Measurements from ENCODE around the gene DDX50. TPM values are rescaled to one million over a fixed set of nuclear protein-coding genes. Genes with fewer than 3 reads are reported as not detected.

The DDX50 gene
- total RNA-seq, 2 experiments from 2014 or later = 61.6 to 81.6 TPM

DNA sequence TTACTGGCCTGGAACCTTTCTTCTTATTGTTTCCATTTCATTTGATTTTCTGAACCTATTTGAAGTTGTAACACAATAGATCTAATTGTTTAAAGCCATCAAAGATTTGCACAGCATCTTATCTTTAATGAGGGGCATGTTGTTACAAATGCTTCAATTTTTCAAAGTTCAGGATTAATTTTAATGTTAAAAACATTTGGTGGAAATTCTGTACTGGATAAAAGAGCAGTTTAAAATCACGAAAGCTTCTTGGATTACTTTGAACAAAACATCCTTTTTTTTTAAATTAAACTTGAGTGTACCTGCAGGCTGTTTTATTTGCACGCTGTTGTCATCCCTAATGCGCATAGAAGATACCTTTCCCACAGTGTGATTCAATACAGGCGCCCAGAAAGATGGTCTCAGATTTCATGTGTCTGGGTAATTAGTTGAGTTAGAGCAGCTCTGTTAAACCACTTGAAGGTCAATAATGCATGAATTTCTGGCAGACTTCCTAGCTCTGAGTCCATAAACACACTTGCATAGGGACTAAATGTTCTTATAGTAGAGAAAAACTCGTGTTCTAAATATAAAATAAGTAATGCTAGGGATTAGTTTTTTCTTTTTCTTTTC, 29.3 kb upstream of the DDX50 start:
- Mint-ChIP-seq H3K4me1 (peaks cover 13% of the 10 kb centered on the region), H3K36me3 (ENCODE audit: low read depth) (no peaks in the 10 kb centered on the region), H3K9me3 (ENCODE audit: low read depth) (no peaks in the 10 kb centered on the region), H3K27ac (no peak overlapping the region), H3K27me3 (no peaks in the 10 kb centered on the region), H3K4me3 (no peak overlapping the region)
- ChIA-PET CTCF (interaction anchor here (1.0 kb wide), 1 partner anchor 16 kb away, joined by 3 read pairs; no protein-coding TSS in a partner anchor), POLR2A (interaction anchor here (2.0 kb wide), 1 partner anchor 45 kb away, joined by 5 read pairs; the partner anchor contains the start of gene STOX1)
- intact Hi-C loops (cut with DNase I, micrococcal nuclease) = no loop called here
- ATAC-seq (no peak), DNase-seq (no peak)

DNA sequence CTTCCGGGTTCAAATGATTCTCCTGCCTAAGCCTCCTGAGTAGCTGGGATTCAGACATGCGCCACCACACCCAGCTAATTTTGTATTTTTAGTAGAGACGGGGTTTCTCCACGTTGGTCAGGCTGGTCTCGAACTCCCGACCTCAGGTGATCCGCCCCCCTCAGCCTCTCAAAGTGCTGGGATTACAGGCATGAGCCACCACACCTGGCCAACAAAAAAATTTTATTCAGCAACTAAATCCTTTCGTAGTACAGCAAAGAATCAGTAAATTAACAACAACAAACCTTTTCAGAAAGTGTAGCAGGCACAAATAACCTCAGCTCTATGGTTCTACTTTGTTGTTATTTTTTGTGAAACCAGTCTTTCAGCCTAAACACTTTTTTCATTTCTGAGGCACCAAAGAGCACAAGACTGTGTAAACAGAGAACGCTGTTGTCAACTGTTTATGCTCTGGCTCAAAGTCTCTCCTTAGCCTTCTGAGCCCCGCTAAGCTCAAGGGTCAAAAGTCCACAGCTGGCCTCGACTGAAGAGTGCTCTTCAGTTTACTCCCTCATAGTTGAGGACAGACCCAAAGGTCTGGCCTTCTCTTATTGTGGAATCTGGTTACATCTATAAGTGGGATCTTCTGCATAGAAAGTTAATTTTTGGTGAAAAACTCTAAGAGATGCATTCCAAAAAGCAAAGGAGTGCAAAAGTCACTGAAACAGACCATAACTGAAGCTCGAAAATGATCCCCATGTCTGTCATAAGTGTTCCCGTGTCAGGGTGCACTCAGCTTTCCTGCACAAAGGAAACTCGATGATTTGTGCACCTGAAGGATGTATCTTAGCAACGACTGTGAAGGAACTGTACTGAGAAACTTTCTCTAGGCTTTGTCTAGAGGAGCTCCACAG, 24.6 kb upstream of the DDX50 start:
- Mint-ChIP-seq H3K27ac (no peak overlapping the region), H3K36me3 (ENCODE audit: low read depth) (no peaks in the 10 kb centered on the region), H3K4me3 (no peak overlapping the region), H3K4me1 (no peaks in the 10 kb centered on the region), H3K9me3 (ENCODE audit: low read depth) (no peaks in the 10 kb centered on the region), H3K27me3 (no peaks in the 10 kb centered on the region)
- ChIA-PET CTCF (interaction anchor here (0.9 to 1.6 kb wide), 2 partner anchors 20 to 80 kb away, joined by 3 to 4 read pairs; partner anchors contain the start of gene DDX21), POLR2A (no interaction called here)
- no peak for ATAC-seq
- no peak for DNase-seq
- intact Hi-C loops (cut with DNase I, micrococcal nuclease) = no loop called here

DNA sequence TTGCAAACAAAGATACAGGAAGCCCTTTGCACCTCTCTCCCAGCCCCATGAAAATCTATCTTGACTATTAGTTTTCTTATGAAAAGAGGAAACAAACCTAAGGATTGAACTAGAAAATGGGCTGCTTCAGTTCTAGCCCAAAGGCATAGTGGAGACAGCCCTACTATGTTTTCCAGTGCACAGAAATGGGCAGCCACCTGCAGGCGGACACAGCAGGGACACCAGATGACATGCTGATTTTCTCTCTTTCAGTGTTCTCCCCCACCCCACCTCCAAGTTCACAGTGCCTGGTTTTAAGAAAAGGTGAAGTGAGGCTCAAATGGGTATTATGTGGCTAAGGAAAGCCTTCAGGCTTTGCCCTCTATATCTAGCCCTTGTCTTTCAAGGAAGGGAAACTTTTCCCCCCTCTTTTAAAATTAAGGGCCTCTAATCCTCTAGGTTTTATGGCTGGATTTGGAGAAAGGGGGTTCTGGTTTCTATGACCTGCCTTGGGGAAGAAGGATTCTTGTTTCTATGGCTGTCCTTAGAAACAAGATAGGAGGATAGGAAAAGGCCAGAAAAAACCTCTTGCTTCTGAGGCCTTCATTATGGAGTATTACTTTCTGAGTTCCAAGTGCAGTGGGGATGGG, 23.5 kb upstream of the DDX50 start:
- Mint-ChIP-seq H3K27ac (no peak overlapping the region), H3K36me3 (ENCODE audit: low read depth) (no peaks in the 10 kb centered on the region), H3K4me3 (no peak overlapping the region), H3K9me3 (ENCODE audit: low read depth) (no peaks in the 10 kb centered on the region), H3K4me1 (no peaks in the 10 kb centered on the region), H3K27me3 (no peaks in the 10 kb centered on the region)
- intact Hi-C loops (cut with DNase I, micrococcal nuclease) = no loop called here
- POLR2A ChIA-PET = no interaction called here
- DNase-seq (no peak), ATAC-seq (no peak)
- CTCF ChIA-PET = interaction anchor here (1.0 kb wide), 1 partner anchor 40 kb away, joined by 3 read pairs; no protein-coding TSS in a partner anchor

DNA sequence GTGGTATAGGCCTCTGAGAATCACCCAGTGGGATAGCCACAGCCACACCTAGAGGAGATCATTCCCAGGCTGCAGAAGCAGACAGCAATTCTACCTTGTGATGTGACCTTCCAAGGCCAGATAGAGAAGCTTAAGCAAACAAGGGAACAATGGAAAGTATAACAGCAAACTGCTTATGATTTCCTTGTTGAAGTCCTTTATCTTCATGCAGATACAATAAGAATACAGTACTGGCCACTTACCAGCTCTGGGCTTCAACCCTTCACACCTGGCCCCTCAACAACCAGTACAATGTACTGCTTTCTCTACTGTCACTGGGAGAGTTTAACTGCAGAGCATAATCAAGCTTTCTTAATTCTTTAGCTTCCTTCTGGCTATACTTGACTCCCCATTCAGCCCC, 22.6 kb upstream of the DDX50 start:
- H3K36me3 Mint-ChIP-seq (ENCODE audit: low read depth) = no peaks in the 10 kb centered on the region
- DNase-seq (no peak), ATAC-seq (no peak)
- CTCF ChIA-PET = interaction anchor here (0.5 to 1.0 kb wide), 4 partner anchors 8 to 546 kb away, joined by 3 read pairs; no protein-coding TSS in a partner anchor
- no peaks in the 10 kb centered on the region for H3K9me3 Mint-ChIP-seq (ENCODE audit: low read depth)
- no peak overlapping the region for H3K27ac Mint-ChIP-seq
- intact Hi-C loops (cut with DNase I, micrococcal nuclease) = no loop called here
- POLR2A ChIA-PET = no interaction called here
- H3K27me3 Mint-ChIP-seq = no peaks in the 10 kb centered on the region
- no peaks in the 10 kb centered on the region for H3K4me1 Mint-ChIP-seq
- no peak overlapping the region for H3K4me3 Mint-ChIP-seq

DNA sequence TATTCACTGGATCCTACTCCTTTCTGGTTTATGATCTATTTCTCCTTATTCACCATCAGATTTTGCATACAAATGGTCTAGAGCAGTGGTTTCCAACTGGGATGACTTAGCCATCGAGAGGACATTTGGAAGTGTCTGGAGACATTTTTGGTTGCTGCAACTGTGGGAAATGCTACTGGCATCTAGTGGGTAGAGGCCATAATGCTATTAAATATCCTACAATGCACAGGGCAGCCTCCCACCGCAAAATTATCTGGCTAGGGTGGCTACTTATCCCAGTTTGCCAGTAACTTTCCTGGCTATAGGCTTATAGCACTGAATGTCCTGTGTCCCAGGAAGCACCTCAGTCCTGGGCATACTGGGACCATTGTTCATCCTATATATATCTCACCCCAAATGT, 21.5 kb upstream of the DDX50 start:
- CTCF ChIA-PET = interaction anchor here (0.6 to 1.0 kb wide), 2 partner anchors 9 to 201 kb away, joined by 3 read pairs; no protein-coding TSS in a partner anchor
- H3K27me3 Mint-ChIP-seq = no peaks in the 10 kb centered on the region

DNA sequence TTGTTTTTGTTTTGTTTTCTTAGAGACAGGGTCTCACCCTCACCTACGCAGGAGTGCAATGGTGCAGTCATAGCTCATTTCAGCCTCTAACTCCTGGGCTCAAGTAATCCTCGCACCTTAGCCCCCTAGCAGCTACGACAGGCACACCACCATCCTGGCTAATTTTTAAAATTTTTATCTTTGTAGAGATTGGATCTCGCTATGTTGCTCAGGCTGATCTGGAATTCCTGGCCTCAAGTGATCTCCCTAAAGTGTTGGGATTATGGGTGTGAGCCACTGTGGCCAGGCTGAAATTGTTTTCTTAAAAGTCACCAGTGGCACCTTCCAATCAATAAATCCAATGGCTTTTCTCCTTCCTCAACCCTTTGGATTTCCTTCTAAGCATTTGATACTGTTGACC, 20.9 kb upstream of the DDX50 start:
- no peaks in the 10 kb centered on the region for H3K36me3 Mint-ChIP-seq (ENCODE audit: low read depth)
- intact Hi-C loops (cut with DNase I, micrococcal nuclease) = no loop called here
- CTCF ChIA-PET = interaction anchor here (0.6 kb wide), 2 partner anchors 201 to 295 kb away, joined by 3 read pairs; no protein-coding TSS in a partner anchor
- no peak for DNase-seq
- no peaks in the 10 kb centered on the region for H3K4me1 Mint-ChIP-seq
- H3K4me3 Mint-ChIP-seq = no peak overlapping the region
- H3K27me3 Mint-ChIP-seq = no peaks in the 10 kb centered on the region
- no peak for ATAC-seq
- POLR2A ChIA-PET = interaction anchor here (0.7 kb wide), 1 partner anchor 30 kb away, joined by 7 read pairs; no protein-coding TSS in a partner anchor
- no peaks in the 10 kb centered on the region for H3K9me3 Mint-ChIP-seq (ENCODE audit: low read depth)
- H3K27ac Mint-ChIP-seq = no peak overlapping the region

More for the DNA sequence above, 21.5 kb upstream of the DDX50 start:
- no peak overlapping the region for H3K27ac Mint-ChIP-seq
- DNase-seq (no peak), ATAC-seq (no peak)
- no peaks in the 10 kb centered on the region for H3K4me1 Mint-ChIP-seq
- H3K36me3 Mint-ChIP-seq (ENCODE audit: low read depth) = no peaks in the 10 kb centered on the region
- intact Hi-C loops (cut with DNase I, micrococcal nuclease) = no loop called here
- H3K9me3 Mint-ChIP-seq (ENCODE audit: low read depth) = no peaks in the 10 kb centered on the region
- no peak overlapping the region for H3K4me3 Mint-ChIP-seq
- POLR2A ChIA-PET = interaction anchor here (0.7 kb wide), 1 partner anchor 30 kb away, joined by 7 read pairs; no protein-coding TSS in a partner anchor

DNA sequence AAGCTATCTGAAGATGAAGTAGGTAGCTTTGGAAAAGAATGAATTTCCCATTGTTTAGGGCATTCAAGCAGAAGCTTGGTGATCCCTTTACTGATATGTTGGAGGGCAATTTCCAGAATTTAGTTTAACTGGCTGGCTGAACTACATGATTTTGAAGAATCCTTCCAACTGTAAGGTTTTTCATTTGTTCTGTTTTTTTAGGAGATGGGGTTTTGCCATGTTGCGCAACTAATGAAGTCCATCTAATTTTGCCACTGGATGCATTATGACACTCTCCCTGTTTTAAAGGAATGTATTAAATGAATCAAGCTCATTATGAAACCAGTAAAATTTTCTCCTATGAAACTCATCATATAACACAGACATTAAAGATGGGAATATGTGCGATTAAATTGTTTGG, 6.1 kb upstream of the DDX50 start:
- peaks cover 4% of the 10 kb centered on the region for H3K27me3 Mint-ChIP-seq
- ChIA-PET POLR2A (no interaction called here), CTCF (interaction anchor here (0.8 to 1.1 kb wide), 3 partner anchors 10 to 96 kb away, joined by 3 read pairs; no protein-coding TSS in a partner anchor)
- H3K27ac Mint-ChIP-seq = no peak overlapping the region
- H3K4me1 Mint-ChIP-seq = peaks cover 10% of the 10 kb centered on the region
- DNase-seq = no peak
- ATAC-seq = no peak
- H3K36me3 Mint-ChIP-seq (ENCODE audit: low read depth) = no peaks in the 10 kb centered on the region
- H3K4me3 Mint-ChIP-seq = no peak overlapping the region
- intact Hi-C loops (cut with DNase I, micrococcal nuclease) = loop anchor here (5.0 kb wide), 3 partner anchors 103 to 1108 kb away; no protein-coding TSS in a partner anchor
- H3K9me3 Mint-ChIP-seq (ENCODE audit: low read depth) = no peaks in the 10 kb centered on the region

DNA sequence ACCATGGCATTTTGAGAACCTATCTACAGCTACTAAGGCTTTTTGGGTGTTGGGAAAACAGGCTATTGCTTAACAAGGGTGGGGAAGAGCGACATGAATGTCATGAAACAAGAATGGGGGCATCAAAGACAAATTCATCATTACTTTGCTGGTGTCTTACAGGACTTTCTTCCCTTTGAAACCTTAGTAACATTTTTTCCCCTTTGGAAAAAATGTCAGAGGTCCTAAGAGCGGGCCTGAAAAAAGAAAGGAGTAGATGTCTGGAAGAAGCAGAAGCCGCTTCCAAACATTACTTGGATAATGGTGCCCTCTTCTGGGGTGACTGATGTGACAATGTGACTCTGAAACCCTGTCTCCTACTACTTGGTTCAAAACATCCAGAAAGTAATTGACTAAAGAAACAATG, 3.8 kb upstream of the DDX50 start:
- ChIA-PET CTCF (interaction anchor here (0.7 to 2.6 kb wide), 10 partner anchors 10 to 575 kb away, joined by 3 to 10 read pairs (median 4); partner anchors contain the start of genes DDX21 and STOX1), POLR2A (no interaction called here)
- DNase-seq (peak; percentile 58), ATAC-seq (no peak)
- Mint-ChIP-seq H3K27ac (no peak overlapping the region), H3K4me3 (no peak overlapping the region), H3K4me1 (peaks cover 18% of the 10 kb centered on the region), H3K9me3 (ENCODE audit: low read depth) (no peaks in the 10 kb centered on the region), H3K27me3 (peaks cover 4% of the 10 kb centered on the region), H3K36me3 (ENCODE audit: low read depth) (peaks cover 7% of the 10 kb centered on the region)
- intact Hi-C loops (cut with DNase I, micrococcal nuclease) = loop anchor here (2.0 to 5.0 kb wide), 6 partner anchors 105 to 1110 kb away; no protein-coding TSS in a partner anchor

DNA sequence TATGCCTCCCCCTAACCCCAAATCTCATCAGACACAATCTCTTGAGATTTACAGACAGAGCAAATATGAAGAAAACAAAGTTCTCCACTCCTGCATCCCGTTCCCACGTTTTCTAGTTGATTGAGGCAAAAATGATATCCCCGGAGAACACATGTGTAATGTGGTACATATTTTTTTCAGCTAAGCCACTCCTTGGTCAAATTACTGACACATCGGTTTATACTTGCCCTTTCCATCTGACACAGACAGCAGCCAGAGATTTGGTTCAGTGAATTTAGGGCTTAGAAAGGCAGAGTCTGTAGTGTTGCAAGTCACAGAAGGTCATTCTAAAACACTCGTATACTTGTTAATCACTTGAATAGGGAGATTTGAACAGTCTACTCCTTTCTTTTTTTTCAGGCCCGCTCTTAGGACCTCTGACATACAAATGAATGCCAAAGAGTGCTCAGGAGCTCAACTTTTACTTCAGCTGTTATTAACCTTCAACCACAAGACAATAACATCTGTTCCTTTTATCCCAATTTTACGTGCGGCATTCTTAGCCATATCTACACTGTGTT, 1.8 kb upstream of the DDX50 start:
- peaks cover 4% of the 10 kb centered on the region for H3K27me3 Mint-ChIP-seq
- no peak for DNase-seq

DNA sequence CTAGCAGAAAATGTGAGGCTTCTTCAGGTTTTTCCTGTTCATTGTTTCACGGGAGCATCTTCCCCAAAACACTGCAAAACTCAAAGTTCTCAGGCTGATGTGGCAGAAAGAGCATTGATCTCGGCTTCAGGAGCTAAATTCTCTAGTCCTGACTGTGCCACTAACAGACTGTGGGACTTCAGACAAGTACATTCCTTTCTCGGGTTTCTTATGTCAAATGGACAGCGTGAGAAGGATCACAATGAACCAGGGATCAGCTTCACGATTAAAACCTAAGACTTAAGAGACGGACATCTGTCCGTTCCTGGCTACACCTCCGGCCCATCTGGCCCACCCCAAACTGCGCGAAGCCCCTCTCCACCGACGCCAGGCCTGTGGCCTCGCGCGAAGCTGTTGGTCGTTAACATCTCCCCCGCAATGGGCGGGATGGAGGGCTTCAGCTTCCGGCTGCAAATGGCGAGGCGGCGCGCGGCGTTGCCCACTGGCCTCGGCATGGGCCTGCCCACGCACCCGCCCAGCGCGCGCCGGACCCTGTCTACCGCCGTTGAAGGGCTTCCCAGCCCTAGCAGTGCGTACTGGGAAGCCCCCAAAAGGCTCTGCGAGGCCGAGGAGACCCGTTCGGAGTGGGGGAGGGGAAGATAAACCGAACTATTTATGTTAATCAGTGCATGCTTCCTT, 549 bp upstream of the DDX50 start:
- Mint-ChIP-seq H3K27ac (peak overlapping the region; percentile 99), H3K9me3 (ENCODE audit: low read depth) (no peaks in the 10 kb centered on the region), H3K36me3 (ENCODE audit: low read depth) (peaks cover 21% of the 10 kb centered on the region), H3K27me3 (peaks cover 4% of the 10 kb centered on the region), H3K4me3 (peak overlapping the region; percentile 98), H3K4me1 (peaks cover 44% of the 10 kb centered on the region)
- ATAC-seq (peak; percentile 50), DNase-seq (peak; percentile 82)
- ChIA-PET CTCF (interaction anchor here (0.6 to 1.7 kb wide), 9 partner anchors 11 to 687 kb away, joined by 3 to 6 read pairs (median 3); partner anchors contain the start of gene DDX21), POLR2A (interaction anchor here (0.5 to 3.2 kb wide), 6 partner anchors 11 to 337 kb away, joined by 3 to 21 read pairs (median 4); partner anchors contain the start of genes DDX21 and STOX1)
- intact Hi-C loops (cut with DNase I, micrococcal nuclease) = loop anchor here (1.0 to 10.0 kb wide), 18 partner anchors 56 to 1046 kb away; partner anchors contain the start of genes CCAR1 (in 2 of the 2), SLC25A16 (in 2 of the 2), STOX1 (in 2 of the 2) and DDX21 (in 1 of the 2)

More for the DNA sequence above, 1.8 kb upstream of the DDX50 start:
- no peak for ATAC-seq
- Mint-ChIP-seq H3K4me3 (no peak overlapping the region), H3K4me1 (peaks cover 32% of the 10 kb centered on the region), H3K27ac (peak overlapping the region; percentile 34), H3K36me3 (ENCODE audit: low read depth) (peaks cover 19% of the 10 kb centered on the region), H3K9me3 (ENCODE audit: low read depth) (no peaks in the 10 kb centered on the region)
- intact Hi-C loops (cut with DNase I, micrococcal nuclease) = loop anchor here (5.0 kb wide), 3 partner anchors 107 to 1112 kb away; no protein-coding TSS in a partner anchor
- POLR2A ChIA-PET = interaction anchor here (3.2 kb wide), 1 partner anchor 57 kb away, joined by 21 read pairs; the partner anchor contains the start of gene DDX21
- CTCF ChIA-PET = interaction anchor here (0.6 to 1.7 kb wide), 9 partner anchors 10 to 686 kb away, joined by 3 to 6 read pairs (median 3); partner anchors contain the start of gene DDX21

Measured in activated CD4-positive, alpha-beta T cell treated with anti-CD3 and anti-CD28 coated beads for 36 hours (primary cell).